SU-DHL-6 (cell line): ENCODE results near the gene EML1.

ENCODE experiments used
- H2AFZ ChIP-seq: fragments of 200-600 bp; sonication (generic); 2 replicates; pipeline ENCODE4 v1.6.1; 2014; ENCODE audit warnings: low read depth, mild to moderate bottlenecking, moderate library complexity, mixed read lengths, antibody characterized with exemption, low read length; ENCODE audit not compliant: severe bottlenecking
- H3F3A ChIP-seq: fragments of 200-600 bp; shearing (Covaris generic); 2 replicates; pipeline ENCODE4 v1.6.0; 2016; ENCODE audit warnings: antibody characterized with exemption, mild to moderate bottlenecking; ENCODE audit not compliant: insufficient read depth
- H3K27ac ChIP-seq: fragments of 200-600 bp; sonication (generic); 2 replicates; pipeline ENCODE4 v1.5.1; 2016; ENCODE audit warnings: low read depth, mild to moderate bottlenecking, low read length, moderate library complexity, mixed read lengths
- H3K27me3 ChIP-seq: fragments of 200-600 bp; sonication (generic), shearing (Covaris generic); 2 replicates; pipeline ENCODE4 v1.6.0; 2014; ENCODE audit warnings: mild to moderate bottlenecking, low read length
- H3K36me3 ChIP-seq: fragments of 200-600 bp; sonication (generic); 2 replicates; pipeline ENCODE4 v1.6.1; 2014; ENCODE audit warnings: mild to moderate bottlenecking, low read length, mixed read lengths
- H3K4me2 ChIP-seq: fragments of 300-600, 200-600 bp; shearing (Covaris generic), sonication (generic); 2 replicates; pipeline ENCODE4 v1.6.0; 2014; ENCODE audit warnings: low read length, low read depth, mild to moderate bottlenecking; ENCODE audit not compliant: poor library complexity, severe bottlenecking
- H3K4me3 ChIP-seq: fragments of 200-600 bp; sonication (generic); 2 replicates; pipeline ENCODE4 v1.5.1; 2014; ENCODE audit warnings: antibody characterized with exemption, low read length, mild to moderate bottlenecking, mixed read lengths; ENCODE audit not compliant: insufficient read depth, poor library complexity, severe bottlenecking
- H3K79me2 ChIP-seq: fragments of 200-600 bp; sonication (generic); 2 replicates; pipeline ENCODE4 v1.6.1; 2014; ENCODE audit warnings: mild to moderate bottlenecking, low read length, moderate library complexity; ENCODE audit not compliant: insufficient read depth
- H3K9ac ChIP-seq: fragments of 200-600 bp; sonication (generic); 2 replicates; pipeline ENCODE4 v1.7.0; 2014; ENCODE audit warnings: mild to moderate bottlenecking, low read length
- H3K9me2 ChIP-seq: fragments of 200-600 bp; sonication (generic); replicated peaks from 2 replicates; pipeline ENCODE4 v1.6.1; 2014; ENCODE audit warnings: low read length; ENCODE audit not compliant: insufficient read depth
- H3K9me3 ChIP-seq: fragments of 200-600 bp; sonication (generic); 2 replicates; pipeline ENCODE4 v1.6.1; 2014; ENCODE audit warnings: low read length, mixed read lengths; ENCODE audit not compliant: insufficient read depth
- H4K20me1 ChIP-seq: fragments of 200-600 bp; sonication (generic); 2 replicates; pipeline ENCODE4 v1.6.1; 2014; ENCODE audit warnings: low read depth, mild to moderate bottlenecking, antibody characterized with exemption, low read length, moderate library complexity, mixed read lengths
- EZH2phosphoT487 ChIP-seq: fragments of 200-600 bp; sonication (generic), shearing (Covaris generic); conservative IDR thresholded peaks from 2 replicates; pipeline ENCODE4 v1.6.1; 2018; ENCODE audit warnings: mild to moderate bottlenecking, antibody characterized with exemption, low read length, moderate library complexity, mixed read lengths
- TF ChIP-seq, protein P1 (sequence below): fragments of 200-600 bp; sonication (generic); IDR thresholded peaks from one replicate; pipeline ENCODE4 v1.5.1; 2017; ENCODE audit warnings: antibody characterized with exemption, mild to moderate bottlenecking, low read length, moderate library complexity; ENCODE audit not compliant: insufficient read depth, poor library complexity, severe bottlenecking

Gene EML1

GRCh38 chr14:99775351-99775750 lies 17.9 kb upstream of the EML1 start:
- H3F3A ChIP-seq = no peaks in the 10 kb centered on the region
- no peak overlapping the region for H3K4me2 ChIP-seq
- no peaks in the 10 kb centered on the region for H3K36me3 ChIP-seq
- H3K27me3 ChIP-seq = no peaks in the 10 kb centered on the region
- H3K79me2 ChIP-seq = no peaks in the 10 kb centered on the region
- no peak overlapping the region for H3K4me3 ChIP-seq
- H3K27ac ChIP-seq = no peak overlapping the region
- H3K9ac ChIP-seq = no peak overlapping the region
- no peak for TF ChIP-seq EZH2phosphoT487
- TF ChIP-seq, protein P1, sequence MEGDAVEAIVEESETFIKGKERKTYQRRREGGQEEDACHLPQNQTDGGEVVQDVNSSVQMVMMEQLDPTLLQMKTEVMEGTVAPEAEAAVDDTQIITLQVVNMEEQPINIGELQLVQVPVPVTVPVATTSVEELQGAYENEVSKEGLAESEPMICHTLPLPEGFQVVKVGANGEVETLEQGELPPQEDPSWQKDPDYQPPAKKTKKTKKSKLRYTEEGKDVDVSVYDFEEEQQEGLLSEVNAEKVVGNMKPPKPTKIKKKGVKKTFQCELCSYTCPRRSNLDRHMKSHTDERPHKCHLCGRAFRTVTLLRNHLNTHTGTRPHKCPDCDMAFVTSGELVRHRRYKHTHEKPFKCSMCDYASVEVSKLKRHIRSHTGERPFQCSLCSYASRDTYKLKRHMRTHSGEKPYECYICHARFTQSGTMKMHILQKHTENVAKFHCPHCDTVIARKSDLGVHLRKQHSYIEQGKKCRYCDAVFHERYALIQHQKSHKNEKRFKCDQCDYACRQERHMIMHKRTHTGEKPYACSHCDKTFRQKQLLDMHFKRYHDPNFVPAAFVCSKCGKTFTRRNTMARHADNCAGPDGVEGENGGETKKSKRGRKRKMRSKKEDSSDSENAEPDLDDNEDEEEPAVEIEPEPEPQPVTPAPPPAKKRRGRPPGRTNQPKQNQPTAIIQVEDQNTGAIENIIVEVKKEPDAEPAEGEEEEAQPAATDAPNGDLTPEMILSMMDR = no peak
- H2AFZ ChIP-seq = no peak overlapping the region
- no peaks in the 10 kb centered on the region for H3K9me2 ChIP-seq
- H3K9me3 ChIP-seq = no peaks in the 10 kb centered on the region
- H4K20me1 ChIP-seq = no peaks in the 10 kb centered on the region

- Histone ChIP-seq H3K27me3 (no peaks in the 10 kb centered on the region), H2AFZ (no peak overlapping the region), H3K9me3 (no peaks in the 10 kb centered on the region), H4K20me1 (no peaks in the 10 kb centered on the region), H3K79me2 (no peaks in the 10 kb centered on the region), H3K4me3 (no peak overlapping the region), H3K27ac (no peak overlapping the region), H3F3A (no peaks in the 10 kb centered on the region), H3K9ac (no peak overlapping the region), H3K4me2 (no peak overlapping the region), H3K9me2 (no peaks in the 10 kb centered on the region), H3K36me3 (no peaks in the 10 kb centered on the region)
- TF ChIP-seq, protein P1 = no peak
- no peak for TF ChIP-seq EZH2phosphoT487
Observed at GRCh38 chr14:99777951-99778350, 15.3 kb upstream of the EML1 start.

DNA sequence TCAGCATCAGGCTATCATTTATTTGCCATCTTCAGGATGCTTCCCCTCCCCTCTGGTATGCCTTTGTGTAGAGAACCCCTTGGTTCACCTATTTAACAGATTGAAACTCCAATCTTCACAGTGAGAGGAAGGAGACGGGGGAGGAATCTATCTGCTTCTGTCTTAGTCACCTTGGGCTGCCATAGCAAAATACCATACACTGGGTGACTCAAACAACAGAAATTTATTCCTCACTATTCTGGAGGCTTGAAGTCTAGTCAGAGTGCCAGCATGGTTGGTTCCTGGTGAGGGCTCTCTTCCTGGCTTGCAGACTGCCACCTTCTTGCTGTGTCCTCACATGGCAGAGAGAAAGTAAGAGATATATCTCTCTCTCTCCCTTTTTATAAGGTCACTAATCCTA lies 13.5 kb upstream of the EML1 start:
- no peak overlapping the region for H2AFZ ChIP-seq
- no peak for TF ChIP-seq EZH2phosphoT487
- TF ChIP-seq, protein P1 = no peak
- no peak overlapping the region for H3K9ac ChIP-seq
- H3F3A ChIP-seq = no peaks in the 10 kb centered on the region
- H3K27me3 ChIP-seq = no peaks in the 10 kb centered on the region
- no peaks in the 10 kb centered on the region for H3K9me3 ChIP-seq
- no peak overlapping the region for H3K27ac ChIP-seq
- H4K20me1 ChIP-seq = no peaks in the 10 kb centered on the region
- no peaks in the 10 kb centered on the region for H3K9me2 ChIP-seq
- no peak overlapping the region for H3K4me2 ChIP-seq
- no peak overlapping the region for H3K4me3 ChIP-seq
- no peaks in the 10 kb centered on the region for H3K36me3 ChIP-seq
- no peaks in the 10 kb centered on the region for H3K79me2 ChIP-seq
